NCI-H526 treated with DMSO at 0.1 percent for 48 hours (cell line): ENCODE measurements around the gene SIGMAR1.

Experiments used
- DNase-seq: peaks from one replicate; lab custom pipeline; 2025; lab: John Stamatoyannopoulos, UW

SIGMAR1 gene

GRCh38 chr9:34630402-34631154 lies 7.0 kb downstream of the SIGMAR1 start:
- no peak for DNase-seq

GRCh38 chr9:34629491-34629808 lies 8.1 kb downstream of the SIGMAR1 start:
- DNase-seq: no peak

GRCh38 chr9:34628656-34629490 lies 8.7 kb downstream of the SIGMAR1 start, which contains the start of gene ARID3C:
Gene ARID3C (minus strand): TSS chr9:34629066. CDS start chr9:34628014, 1,052 bp downstream.
- peak; percentile 42 for DNase-seq

GRCh38 chr9:34627716-34628655 lies 9.6 kb downstream of the SIGMAR1 start:
- no peak for DNase-seq

GRCh38 chr9:34625186-34625486 lies 12.5 kb downstream of the SIGMAR1 start:
- DNase-seq: no peak

GRCh38 chr9:34624475-34625185 lies 13.0 kb downstream of the SIGMAR1 start:
- DNase-seq: no peak

GRCh38 chr9:34623374-34624235 lies 14.0 kb downstream of the SIGMAR1 start:
- DNase-seq: no peak

GRCh38 chr9:34620061-34620994 lies 17.3 kb downstream of the SIGMAR1 start, which contains the start of gene DCTN3:
Gene DCTN3 (minus strand): TSS chr9:34620495. CDS start chr9:34620464, 31 bp downstream.
- DNase-seq: peak; percentile 85

GRCh38 chr9:34615132-34615531 lies 22.5 kb downstream of the SIGMAR1 start:
- no peak for DNase-seq

GRCh38 chr9:34612788-34613390 lies 24.7 kb downstream of the SIGMAR1 start:
- DNase-seq: peak; percentile 24

- DNase-seq: peak; percentile 38
Measured at GRCh38 chr9:34611811-34612787, 25.5 kb downstream of the SIGMAR1 start, which contains the start of gene RPP25L. Gene RPP25L (minus strand): TSS chr9:34612097. CDS start chr9:34611296, 801 bp downstream.

GRCh38 chr9:34611251-34611810 lies 26.3 kb downstream of the SIGMAR1 start:
- no peak for DNase-seq

GRCh38 chr9:34610434-34611206 lies 27.0 kb downstream of the SIGMAR1 start:
- DNase-seq: no peak

- no peak for DNase-seq
Measured at GRCh38 chr9:34607331-34607730, 30.3 kb downstream of the SIGMAR1 start.

GRCh38 chr9:34606905-34607304 lies 30.7 kb downstream of the SIGMAR1 start:
- no peak for DNase-seq

- no peak for DNase-seq
Measured at GRCh38 chr9:34606190-34606589, 31.4 kb downstream of the SIGMAR1 start.
